Hepatocyte (in vitro differentiated cells): Measurements from ENCODE around the gene IL1RN. TPM values are rescaled to one million over a fixed set of nuclear protein-coding genes. Genes with fewer than 3 reads are reported as not detected.

Source experiments
- DNase-seq: peaks from one replicate; pipeline ENCODE4 v3.0.0-alpha.2; 2016; ENCODE audit warnings: low spot score
- H2AFZ ChIP-seq: fragments of 200-600 bp; sonication (generic); 2 replicates; pipeline ENCODE4 v1.6.0; 2016; ENCODE audit warnings: antibody characterized with exemption, mild to moderate bottlenecking
- H3K27ac ChIP-seq: fragments of 200-600 bp; sonication (generic); 2 replicates; pipeline ENCODE4 v1.5.1; 2016; ENCODE audit warnings: mild to moderate bottlenecking
- H3K27me3 ChIP-seq: fragments of 200-600 bp; sonication (generic); 2 replicates; pipeline ENCODE4 v1.6.1; 2016
- H3K36me3 ChIP-seq: fragments of 200-600 bp; sonication (generic); replicated peaks from 2 replicates; pipeline ENCODE4 v1.5.1; 2016; ENCODE audit warnings: low read depth; ENCODE audit not compliant: insufficient read depth
- H3K4me1 ChIP-seq: fragments of 200-600 bp; sonication (generic); 2 replicates; pipeline ENCODE4 v1.5.1; 2016; ENCODE audit warnings: mild to moderate bottlenecking, moderate library complexity; ENCODE audit not compliant: insufficient read depth
- H3K4me2 ChIP-seq: fragments of 200-600 bp; sonication (generic); 2 replicates; pipeline ENCODE4 v1.6.0; 2016
- H3K4me3 ChIP-seq: fragments of 200-600 bp; sonication (generic); 2 replicates; pipeline ENCODE4 v1.5.1; 2016; ENCODE audit warnings: mild to moderate bottlenecking
- H3K79me2 ChIP-seq: fragments of 200-600 bp; sonication (generic); 2 replicates; pipeline ENCODE4 v1.6.0; 2017; ENCODE audit warnings: mild to moderate bottlenecking
- H3K9me2 ChIP-seq: fragments of 200-600 bp; sonication (generic); replicated peaks from 2 replicates; pipeline ENCODE4 v1.6.0; 2017; ENCODE audit warnings: mild to moderate bottlenecking; ENCODE audit not compliant: insufficient read depth
- H3K9me3 ChIP-seq: fragments of 200-600 bp; sonication (generic); 2 replicates; pipeline ENCODE4 v1.5.1; 2016; ENCODE audit warnings: low read depth, mild to moderate bottlenecking
- H4K20me1 ChIP-seq: fragments of 200-600 bp; sonication (generic); 2 replicates; pipeline ENCODE4 v1.6.0; 2016; ENCODE audit warnings: mild to moderate bottlenecking; ENCODE audit not compliant: insufficient read depth, poor library complexity, severe bottlenecking
- EZH2 ChIP-seq: fragments of 200-600 bp; sonication (generic); IDR thresholded peaks from 2 replicates; pipeline ENCODE4 v1.6.1; 2016; ENCODE audit warnings: antibody characterized with exemption, mild to moderate bottlenecking, borderline replicate concordance
- EZH2phosphoT487 ChIP-seq: fragments of 200-600 bp; sonication (generic); IDR thresholded peaks from one replicate; pipeline ENCODE4 v1.6.1; 2018; ENCODE audit warnings: antibody characterized with exemption, mild to moderate bottlenecking, low read depth, moderate library complexity; ENCODE audit not compliant: unreplicated experiment, severe bottlenecking
- WGBS: methylation state at CpG from one replicate; pipeline ENCODE4 v1.1.6; 2016; ENCODE audit warnings: low lambda C conversion rate; ENCODE audit errors: missing lambda C conversion rate; 5-methylcytosine and 5-hydroxymethylcytosine counted together
- polyA plus RNA-seq: library from polyadenylated mRNA; unstranded; fragments of >200 nt; fragmentation: Nextera tagmentation; extraction: Ambion mirVana; gene quantifications from 2 replicates; pipeline ENCODE4 v1.2.1, GENCODE V29; 2016
- total RNA-seq: library from RNA; depleted of rRNA; stranded (reverse); fragments of >200 nt; gene quantifications from 2 replicates; pipeline ENCODE4 v1.2.3, GENCODE V29; 2014
- TF ChIP-seq, protein P1 (sequence below): fragments of 200-600 bp; sonication (generic); IDR thresholded peaks from 2 replicates; pipeline ENCODE4 v1.5.1; 2016; ENCODE audit warnings: antibody characterized with exemption, mild to moderate bottlenecking; ENCODE audit not compliant: poor library complexity

The IL1RN gene
- total and polyA plus RNA-seq, 2 experiments from 2014 or later = 3.1 to 7.3 TPM

DNA sequence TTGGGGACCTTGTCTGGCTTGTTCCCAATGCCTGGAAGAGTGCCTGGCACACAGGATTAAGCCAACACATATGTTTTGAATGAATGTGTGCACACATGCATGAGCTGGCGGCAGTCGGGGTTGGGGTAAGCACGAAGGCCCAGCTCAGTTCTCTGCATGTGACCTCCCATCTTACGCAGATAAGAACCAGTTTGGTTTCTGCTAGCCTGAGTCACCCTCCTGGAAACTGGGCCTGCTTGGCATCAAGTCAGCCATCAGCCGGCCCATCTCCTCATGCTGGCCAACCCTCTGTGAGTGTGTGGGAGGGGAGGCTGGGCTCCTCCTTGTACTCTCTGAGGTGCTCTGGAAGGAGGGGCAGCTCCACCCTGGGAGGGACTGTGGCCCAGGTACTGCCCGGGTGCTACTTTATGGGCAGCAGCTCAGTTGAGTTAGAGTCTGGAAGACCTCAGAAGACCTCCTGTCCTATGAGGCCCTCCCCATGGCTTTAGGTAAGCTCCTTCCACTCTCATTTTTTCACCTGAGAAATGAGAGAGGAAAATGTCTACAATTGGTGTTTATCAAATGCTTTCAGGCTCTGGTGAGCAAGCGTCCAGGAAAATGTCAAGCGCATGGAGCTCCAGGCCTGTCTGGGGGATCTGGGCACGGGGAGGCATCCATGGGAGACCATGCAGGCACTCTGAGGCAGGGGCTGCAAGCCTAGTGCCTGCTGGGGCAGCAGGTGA is 9.7 kb upstream of the IL1RN start:
- H3K27me3 ChIP-seq = no peaks in the 10 kb centered on the region
- peak overlapping the region; percentile 42 for H3K27ac ChIP-seq
- H3K36me3 ChIP-seq = no peaks in the 10 kb centered on the region
- TF ChIP-seq EZH2 = no peak
- no peak for TF ChIP-seq EZH2phosphoT487
- TF ChIP-seq, protein P1, sequence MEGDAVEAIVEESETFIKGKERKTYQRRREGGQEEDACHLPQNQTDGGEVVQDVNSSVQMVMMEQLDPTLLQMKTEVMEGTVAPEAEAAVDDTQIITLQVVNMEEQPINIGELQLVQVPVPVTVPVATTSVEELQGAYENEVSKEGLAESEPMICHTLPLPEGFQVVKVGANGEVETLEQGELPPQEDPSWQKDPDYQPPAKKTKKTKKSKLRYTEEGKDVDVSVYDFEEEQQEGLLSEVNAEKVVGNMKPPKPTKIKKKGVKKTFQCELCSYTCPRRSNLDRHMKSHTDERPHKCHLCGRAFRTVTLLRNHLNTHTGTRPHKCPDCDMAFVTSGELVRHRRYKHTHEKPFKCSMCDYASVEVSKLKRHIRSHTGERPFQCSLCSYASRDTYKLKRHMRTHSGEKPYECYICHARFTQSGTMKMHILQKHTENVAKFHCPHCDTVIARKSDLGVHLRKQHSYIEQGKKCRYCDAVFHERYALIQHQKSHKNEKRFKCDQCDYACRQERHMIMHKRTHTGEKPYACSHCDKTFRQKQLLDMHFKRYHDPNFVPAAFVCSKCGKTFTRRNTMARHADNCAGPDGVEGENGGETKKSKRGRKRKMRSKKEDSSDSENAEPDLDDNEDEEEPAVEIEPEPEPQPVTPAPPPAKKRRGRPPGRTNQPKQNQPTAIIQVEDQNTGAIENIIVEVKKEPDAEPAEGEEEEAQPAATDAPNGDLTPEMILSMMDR = no peak
- no peak overlapping the region for H3K4me3 ChIP-seq
- no peaks in the 10 kb centered on the region for H3K9me3 ChIP-seq
- H3K4me2 ChIP-seq = no peak overlapping the region
- no peak overlapping the region for H2AFZ ChIP-seq
- peak; percentile 68 for DNase-seq
- 68% methylated on average over 9 of the region's 9 CpGs for WGBS
- H3K4me1 ChIP-seq = peaks cover 9% of the 10 kb centered on the region
- no peaks in the 10 kb centered on the region for H4K20me1 ChIP-seq
- H3K79me2 ChIP-seq = no peaks in the 10 kb centered on the region
- no peaks in the 10 kb centered on the region for H3K9me2 ChIP-seq

DNA sequence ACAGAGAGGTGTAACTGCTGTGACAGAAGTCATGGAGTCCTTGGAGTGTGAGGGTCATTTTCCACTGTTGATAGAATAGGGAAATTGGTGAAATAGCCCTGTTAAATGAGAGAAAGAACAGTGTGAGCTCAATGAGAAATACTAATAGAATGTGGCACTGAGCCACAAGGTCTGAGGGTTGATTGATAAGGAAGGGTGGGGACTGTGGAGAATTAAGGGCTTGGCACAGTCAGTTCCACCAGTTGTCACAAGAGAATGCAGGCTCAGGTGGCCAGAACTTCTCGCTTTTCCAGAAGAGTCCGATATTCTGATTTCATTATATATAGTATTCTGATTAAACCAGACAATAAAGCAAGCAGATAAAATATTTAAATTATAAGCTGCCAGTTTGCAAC is 9.1 kb upstream of the IL1RN start:
- no peak for DNase-seq
- TF ChIP-seq, protein P1 = no peak
- TF ChIP-seq EZH2 (no peak), EZH2phosphoT487 (no peak)
- 100% methylated on average over 2 of the region's 2 CpGs for WGBS
- H3K36me3 ChIP-seq = no peaks in the 10 kb centered on the region
- no peaks in the 10 kb centered on the region for H3K79me2 ChIP-seq
- no peak overlapping the region for H3K4me2 ChIP-seq
- no peaks in the 10 kb centered on the region for H3K27me3 ChIP-seq
- no peaks in the 10 kb centered on the region for H4K20me1 ChIP-seq
- H2AFZ ChIP-seq = no peak overlapping the region
- no peaks in the 10 kb centered on the region for H3K9me2 ChIP-seq
- peaks cover 9% of the 10 kb centered on the region for H3K4me1 ChIP-seq
- no peaks in the 10 kb centered on the region for H3K9me3 ChIP-seq
- H3K27ac ChIP-seq = peak overlapping the region; percentile 42
- no peak overlapping the region for H3K4me3 ChIP-seq

DNA sequence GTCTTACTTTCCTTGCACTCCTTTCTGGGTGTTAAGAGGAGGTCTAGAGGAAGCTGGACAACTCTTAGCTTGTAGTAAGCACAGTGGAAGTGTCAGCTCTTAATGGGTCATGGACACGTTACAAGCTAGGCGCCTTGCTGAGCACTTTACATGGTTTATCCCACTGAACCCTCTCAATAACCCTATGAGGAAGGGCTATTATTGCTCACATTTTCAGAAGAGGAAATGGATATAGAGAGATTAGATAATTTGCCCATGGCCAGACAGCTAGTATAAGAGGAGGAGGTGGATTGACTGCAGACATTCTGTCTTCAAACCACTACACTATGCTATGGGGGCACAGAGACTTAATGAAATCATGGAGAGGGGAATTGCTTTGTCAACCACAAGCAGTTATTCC is 8.3 kb upstream of the IL1RN start:
- Histone ChIP-seq H3K9me2 (no peaks in the 10 kb centered on the region), H3K4me3 (no peak overlapping the region), H2AFZ (no peak overlapping the region), H3K4me1 (peaks cover 9% of the 10 kb centered on the region), H3K9me3 (no peaks in the 10 kb centered on the region), H3K79me2 (no peaks in the 10 kb centered on the region), H3K27ac (no peak overlapping the region), H3K27me3 (no peaks in the 10 kb centered on the region), H3K36me3 (no peaks in the 10 kb centered on the region), H4K20me1 (no peaks in the 10 kb centered on the region), H3K4me2 (no peak overlapping the region)
- 85% methylated on average over 2 of the region's 2 CpGs for WGBS
- no peak for TF ChIP-seq EZH2
- no peak for TF ChIP-seq EZH2phosphoT487
- TF ChIP-seq, protein P1 = no peak
- no peak for DNase-seq

DNA sequence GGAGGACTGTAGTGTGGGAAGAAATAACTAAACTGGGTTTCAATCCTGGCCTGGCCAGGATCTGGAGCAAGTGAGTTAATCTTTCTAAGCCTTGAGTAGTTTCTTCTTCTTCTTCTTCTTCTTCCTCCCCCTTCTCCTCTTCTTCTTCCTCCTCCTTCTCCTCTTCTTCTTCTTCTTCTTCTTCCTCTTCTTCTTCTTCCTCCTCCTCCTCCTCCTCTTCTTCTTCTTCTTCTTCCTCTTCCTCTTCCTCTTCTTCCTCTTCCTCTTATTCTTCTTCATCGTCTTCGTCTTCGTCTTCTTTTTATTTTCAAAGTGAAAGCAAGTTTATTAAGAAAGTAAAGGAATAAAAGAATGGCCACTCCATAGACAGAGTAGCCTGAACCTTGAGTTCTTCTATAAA is 6.5 kb upstream of the IL1RN start:
- peaks cover 9% of the 10 kb centered on the region for H3K4me1 ChIP-seq
- no peak overlapping the region for H2AFZ ChIP-seq
- H3K36me3 ChIP-seq = no peaks in the 10 kb centered on the region
- H3K79me2 ChIP-seq = no peaks in the 10 kb centered on the region
- H3K27me3 ChIP-seq = no peaks in the 10 kb centered on the region
- TF ChIP-seq EZH2phosphoT487 = no peak
- no peak for TF ChIP-seq EZH2
- TF ChIP-seq, protein P1 = no peak
- H4K20me1 ChIP-seq = no peaks in the 10 kb centered on the region
- no peak for DNase-seq
- no peaks in the 10 kb centered on the region for H3K9me3 ChIP-seq
- H3K9me2 ChIP-seq = no peaks in the 10 kb centered on the region
- H3K4me3 ChIP-seq = no peak overlapping the region
- 63% methylated on average over 3 of the region's 3 CpGs for WGBS
- no peak overlapping the region for H3K27ac ChIP-seq
- H3K4me2 ChIP-seq = no peak overlapping the region
